AG08396 (cell line): ENCODE data around the gene CCR5AS.
A peak's percentile ranks its signal among the peaks of the same experiment; 100 is the strongest.
"Not testable (repeated sequence)": the region's sequence is repeated elsewhere in the genome, so short reads cannot be mapped to it uniquely, and the experiment has no call there.

ENCODE experiments used
- DNase-seq: peaks from one replicate; pipeline ENCODE4 v3.0.0; 2012; ENCODE audit warnings: low spot score, mixed read lengths

CCR5AS gene

DNA sequence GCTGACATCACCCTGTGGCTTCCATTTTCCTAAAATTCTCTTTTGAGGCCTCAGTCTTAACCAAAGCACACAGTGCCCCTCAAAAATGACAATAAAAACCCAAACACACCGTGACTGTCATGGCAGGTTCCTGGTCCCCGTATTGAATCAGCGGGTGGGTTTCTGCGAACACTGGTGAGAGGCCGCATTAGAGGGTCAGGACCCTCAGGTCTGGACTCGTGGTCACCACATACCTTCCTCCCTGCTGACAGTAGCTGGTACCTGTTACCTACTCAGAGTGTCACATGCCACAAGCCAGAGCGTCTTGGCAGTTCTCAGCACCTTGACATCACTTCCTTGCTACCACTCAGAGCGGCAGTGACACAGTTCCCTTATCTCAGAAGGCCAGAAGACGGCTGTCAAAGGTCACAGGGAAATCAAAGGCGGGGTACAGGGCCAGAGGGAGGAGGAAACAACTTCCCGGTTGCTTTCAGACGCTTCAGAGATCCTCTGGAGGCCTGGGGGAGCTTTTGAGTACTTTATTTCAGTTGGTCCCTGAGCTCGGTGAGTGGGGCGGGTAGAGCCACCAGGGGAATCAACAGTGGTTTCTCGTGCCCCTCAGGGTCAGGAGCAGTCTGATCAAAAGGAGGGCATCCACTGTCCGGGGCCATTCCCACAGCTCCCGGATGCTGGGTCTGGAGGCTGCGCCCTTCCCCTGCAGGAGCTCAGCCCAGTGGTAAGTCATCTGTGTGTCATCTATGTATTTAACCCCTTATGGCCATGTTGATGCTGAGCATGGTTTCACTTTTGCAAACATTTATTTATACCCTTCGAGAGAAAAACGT lies at the start of gene CCR5AS, which contains the start of gene CCRL2:
CCR5AS (minus strand) TSS at position 279 of the 824 bp plus-strand sequence.
CCRL2 (plus strand) TSS at position 472 of the 824 bp plus-strand sequence. CDS start 821 bp downstream, outside the sequence.
- DNase-seq: peak; percentile 55

- no peak for DNase-seq
These were observed 49.3 kb upstream of the CCR5AS start for GRCh38 chr3:46456118-46456517.

GRCh38 chr3:46455231-46456115 lies 48.6 kb upstream of the CCR5AS start:
- DNase-seq: no peak

- no peak for DNase-seq
These were observed 47.7 kb upstream of the CCR5AS start for GRCh38 chr3:46454606-46455005.

DNA sequence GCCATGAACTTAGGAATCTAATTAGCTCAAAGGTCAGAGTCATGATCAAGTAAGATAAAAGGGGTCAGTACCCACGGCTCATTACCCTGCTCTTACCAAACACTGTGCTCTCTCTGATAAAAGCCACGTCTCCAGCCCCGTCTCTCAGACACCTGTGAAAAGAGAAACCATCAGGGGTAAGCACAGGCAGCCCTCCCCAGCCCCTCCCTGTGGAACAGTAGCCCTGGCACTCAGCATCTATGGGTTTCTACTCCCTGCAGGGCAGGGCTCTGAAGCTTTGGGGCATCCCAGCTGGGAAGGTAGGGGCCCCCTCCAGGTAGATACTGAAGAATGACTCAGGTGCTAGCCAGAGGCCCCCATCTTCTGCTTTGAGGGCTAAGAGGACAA lies 47.3 kb upstream of the CCR5AS start:
- DNase-seq: no peak

DNA sequence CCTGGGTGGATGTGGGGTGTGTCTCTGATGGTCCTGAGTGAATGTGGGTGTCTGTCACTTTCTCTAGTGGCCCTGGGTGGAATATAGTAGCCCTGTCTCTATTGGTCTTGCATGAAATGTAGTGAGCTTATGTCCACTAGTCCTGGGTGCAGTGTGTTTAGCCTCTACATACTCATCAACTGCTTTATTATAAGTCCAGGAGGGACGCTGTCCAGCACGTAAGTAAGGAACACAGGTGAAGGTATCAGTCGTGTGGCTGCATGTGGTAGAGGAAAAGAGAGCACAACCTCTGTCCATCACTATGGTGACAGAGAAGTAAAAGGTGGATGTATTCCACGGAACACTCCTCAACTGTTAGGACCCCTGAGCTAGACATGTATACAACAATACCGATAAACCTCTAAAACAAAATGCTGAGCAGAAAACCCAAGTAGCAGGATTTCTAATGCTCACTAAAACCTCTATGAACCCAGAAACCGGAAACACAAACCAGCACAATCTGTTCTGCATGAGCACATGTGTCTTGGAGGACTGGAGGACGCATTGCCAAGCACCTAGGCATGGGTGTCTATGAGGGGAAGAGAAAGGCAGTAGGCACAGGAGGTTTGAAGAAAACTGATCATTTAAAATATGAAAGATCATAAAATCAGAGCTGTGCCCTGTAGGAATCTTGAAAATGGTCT lies 46.8 kb upstream of the CCR5AS start:
- no peak for DNase-seq

GRCh38 chr3:46449755-46450552 lies 43.1 kb upstream of the CCR5AS start:
- DNase-seq: peak; percentile 61

DNA sequence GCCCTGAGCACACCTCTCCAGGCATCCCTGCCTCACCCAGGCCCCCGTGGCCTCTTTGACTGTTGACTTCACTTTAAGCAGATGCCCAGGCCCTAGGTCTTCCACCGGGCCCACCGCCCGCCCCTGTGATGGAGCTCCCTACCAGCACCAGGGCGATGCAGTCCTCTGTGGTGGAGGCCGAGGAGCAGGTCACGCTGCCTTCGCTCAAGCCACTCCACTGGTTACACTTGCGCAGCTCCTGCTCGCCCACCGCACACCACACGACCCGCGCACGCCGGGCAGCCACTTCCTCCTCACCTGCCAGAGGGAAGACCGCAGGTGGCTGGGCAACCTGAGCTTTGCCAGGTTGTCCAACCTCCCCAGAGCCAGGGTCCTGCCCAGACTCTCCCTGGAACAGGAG lies 41.9 kb upstream of the CCR5AS start:
- DNase-seq: no peak

GRCh38 chr3:46447228-46447985 lies 40.5 kb upstream of the CCR5AS start:
- DNase-seq: no peak

DNA sequence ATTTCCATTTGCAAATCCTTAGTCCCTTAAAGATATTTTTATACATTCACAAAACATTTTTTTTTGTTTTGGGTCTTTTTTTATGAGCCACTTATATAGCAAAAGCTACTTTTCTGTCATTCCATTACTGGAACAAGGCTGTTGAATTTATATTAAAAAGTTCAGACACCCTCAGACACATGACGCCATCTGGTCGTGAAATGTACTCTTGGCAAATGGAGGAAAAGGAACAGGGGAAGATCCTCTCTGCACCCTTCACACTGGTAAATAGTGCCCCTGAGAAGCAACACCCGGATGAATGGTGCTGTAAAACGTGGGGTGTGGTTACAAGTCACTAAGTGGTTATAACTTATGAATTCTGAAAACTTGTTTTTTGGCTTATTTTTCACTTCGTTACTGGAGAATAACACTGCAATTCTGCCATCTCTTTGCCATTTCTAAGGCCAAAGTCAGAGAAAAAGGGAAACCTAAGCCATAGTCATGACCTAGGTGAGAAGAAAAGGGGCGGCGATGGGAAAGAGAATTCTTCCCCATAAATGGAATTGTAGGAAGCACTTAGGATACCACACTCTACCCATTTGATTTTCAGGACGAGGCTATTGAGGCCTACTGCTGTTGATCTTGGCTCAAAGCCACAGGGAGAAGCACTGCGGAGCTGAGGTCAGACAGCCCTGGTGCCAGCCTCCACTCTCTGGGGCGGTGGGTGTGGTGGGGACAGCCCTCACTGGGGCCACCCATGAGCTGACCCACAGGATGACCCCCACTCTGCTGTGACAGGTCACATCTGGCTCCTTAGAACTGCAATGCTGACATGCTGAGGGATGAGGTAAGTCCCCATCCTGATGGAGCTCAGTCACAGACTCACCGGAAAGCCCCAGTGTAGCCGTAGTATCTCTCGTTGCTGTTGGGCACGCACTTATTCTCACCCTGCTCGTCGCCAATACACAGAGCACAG lies 36.0 kb upstream of the CCR5AS start:
- DNase-seq: no peak

DNA sequence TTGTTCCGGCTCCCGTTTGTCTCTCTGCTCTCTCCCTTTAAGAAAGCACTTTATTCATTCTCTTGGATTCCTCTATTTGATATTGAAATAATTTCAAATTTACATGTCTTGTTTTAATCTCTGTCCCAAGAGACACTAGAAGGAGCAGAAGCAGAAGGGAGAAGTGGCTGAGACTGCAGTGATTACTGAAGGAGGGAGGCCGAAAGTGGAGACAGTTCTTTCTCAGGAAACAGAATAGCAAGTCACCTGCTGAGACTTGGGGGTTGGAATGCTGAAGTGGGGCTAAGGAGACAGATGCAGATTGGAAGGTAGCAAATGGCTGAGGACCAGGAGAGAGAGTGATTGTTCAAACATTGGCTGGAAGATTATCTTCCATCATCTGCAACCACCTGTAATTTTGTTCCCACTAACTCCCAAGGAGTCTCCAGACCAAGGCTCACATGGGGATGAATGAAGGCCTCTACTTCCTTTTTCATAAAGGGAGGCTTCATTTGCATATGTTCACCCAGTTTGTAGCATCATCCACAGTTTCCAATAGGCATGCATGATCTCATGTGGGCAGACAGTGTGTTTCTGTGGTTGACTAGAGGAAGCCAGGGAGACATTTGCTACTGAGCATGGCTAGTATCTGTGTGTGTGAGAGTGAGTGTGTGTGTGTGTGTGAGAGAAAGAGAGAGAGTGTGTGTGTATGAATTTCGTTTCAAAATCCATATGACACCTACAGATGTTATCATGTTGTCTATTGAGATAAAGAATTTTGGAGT lies 33.8 kb upstream of the CCR5AS start:
- DNase-seq: no peak

DNA sequence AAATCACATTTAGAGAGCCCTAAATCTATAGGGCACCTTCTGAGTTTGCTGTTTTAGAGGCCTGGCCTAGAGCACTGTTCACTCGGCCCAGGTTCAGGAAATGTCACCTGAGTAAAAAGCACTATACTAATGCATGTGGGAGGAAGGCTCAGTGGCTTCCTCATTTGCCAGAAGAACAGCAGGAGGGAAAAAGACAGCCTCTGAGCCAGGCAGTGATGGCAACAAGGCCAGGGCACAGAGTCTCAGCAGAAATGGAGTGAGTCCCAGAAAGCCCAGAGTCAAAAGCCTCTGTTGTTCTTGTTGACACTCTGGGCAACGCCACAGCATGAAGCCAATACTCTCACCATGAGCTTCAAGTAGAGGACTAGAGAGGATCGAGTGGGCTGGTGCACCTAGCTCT lies 32.0 kb upstream of the CCR5AS start:
- DNase-seq: no peak

DNA sequence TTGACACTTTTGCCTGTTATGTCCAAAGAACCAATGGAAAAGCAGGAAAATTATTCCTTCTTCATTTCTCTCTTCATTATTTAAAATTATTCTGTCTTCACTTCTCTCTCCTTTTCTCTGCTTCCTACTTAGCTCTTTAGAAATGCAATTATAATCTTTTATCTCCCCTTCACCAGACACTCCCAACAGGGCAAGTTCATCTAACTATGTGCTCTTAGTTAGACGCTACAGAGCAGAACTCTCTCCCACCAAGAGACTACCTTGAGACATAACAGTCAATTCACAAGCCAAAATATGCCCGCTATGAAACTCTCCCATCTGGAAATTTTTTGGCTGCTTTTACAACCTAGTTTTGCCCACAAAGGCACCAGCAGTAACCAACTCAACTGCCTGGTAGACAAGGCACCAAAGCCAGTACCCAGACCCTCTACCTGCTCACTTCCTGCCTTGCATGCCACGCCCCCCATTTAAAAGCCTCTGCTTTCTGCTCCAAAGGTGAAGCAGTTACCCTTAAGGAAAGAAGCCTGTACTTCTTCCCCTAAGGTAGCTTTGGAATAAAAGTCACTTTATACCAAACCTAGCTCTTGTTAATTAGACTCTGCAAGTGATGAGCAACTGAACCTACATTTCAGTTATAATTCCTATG lies 28.3 kb upstream of the CCR5AS start:
- no peak for DNase-seq

DNA sequence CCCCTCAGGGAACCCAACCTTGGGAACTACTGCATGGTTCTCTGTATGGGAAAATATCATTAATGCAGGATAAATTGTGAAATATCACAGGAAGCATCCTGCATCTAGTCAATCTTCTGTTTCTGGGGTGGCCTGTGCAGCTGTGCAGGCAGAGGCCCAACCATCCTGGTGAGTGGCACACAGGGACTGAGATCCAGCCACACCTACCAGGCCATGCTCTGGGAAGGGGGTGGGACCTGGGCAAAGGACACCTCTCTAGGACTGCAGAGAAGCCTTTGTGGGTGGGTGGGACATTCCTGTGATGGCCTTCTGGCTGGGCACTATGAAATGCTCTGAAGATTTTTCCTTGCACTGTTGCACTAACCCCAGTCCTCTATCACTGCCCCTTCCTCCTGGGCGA lies 27.0 kb upstream of the CCR5AS start:
- no peak for DNase-seq

- DNase-seq: not testable (repeated sequence)
These were observed 26.3 kb upstream of the CCR5AS start for GRCh38 chr3:46433118-46433517.

DNA sequence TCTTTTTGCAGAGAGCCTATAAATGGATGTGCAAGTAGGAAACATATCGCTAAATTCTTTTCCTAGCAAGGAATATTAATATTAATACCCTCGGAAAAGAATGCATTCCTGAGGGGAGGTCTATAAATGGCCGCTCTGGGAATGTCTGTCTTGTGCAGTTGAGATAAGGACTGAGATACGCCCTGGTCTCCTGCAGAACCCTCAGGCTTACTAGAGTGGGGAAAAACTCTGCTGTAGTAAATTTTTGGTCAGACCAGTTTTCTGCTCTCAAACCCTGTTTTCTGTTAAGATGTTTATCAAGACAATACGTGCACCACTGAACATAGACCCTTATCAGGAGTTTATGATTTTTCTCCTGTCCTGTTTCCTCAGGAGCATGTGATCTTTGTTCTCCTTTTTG lies 25.0 kb upstream of the CCR5AS start:
- DNase-seq: not testable (repeated sequence)

- DNase-seq: not testable (repeated sequence)
These were observed 24.0 kb upstream of the CCR5AS start for GRCh38 chr3:46430879-46431278.

- no peak for DNase-seq
These were observed 22.8 kb upstream of the CCR5AS start for GRCh38 chr3:46429671-46430070.
